Prostate gland (tissue), 2 donors: Measurements from ENCODE around the gene TOB2.

Source experiments
- POLR2AphosphoS5 ChIP-seq: sonication (generic); formaldehyde crosslinking; IDR thresholded peaks from one replicate; pipeline ENCODE4 v1.6.1; 2017; ENCODE audit warnings: antibody characterized with exemption
- TF ChIP-seq, protein P1 (sequence below), 4 experiments: fragments of 200-600 bp in 2 of 4; fragments of 450-650 bp in 2 of 4; sonication (generic) in 2 of 4; IDR thresholded peaks; 1 replicate in 3 of 4; 2 replicates in 1 of 4; pipeline ENCODE4 v1.5.1; 2016 to 2019; ENCODE audit warnings: antibody characterized with exemption in 4 of 4, mild to moderate bottlenecking in 2 of 4, moderate library complexity in 2 of 4

DNA sequence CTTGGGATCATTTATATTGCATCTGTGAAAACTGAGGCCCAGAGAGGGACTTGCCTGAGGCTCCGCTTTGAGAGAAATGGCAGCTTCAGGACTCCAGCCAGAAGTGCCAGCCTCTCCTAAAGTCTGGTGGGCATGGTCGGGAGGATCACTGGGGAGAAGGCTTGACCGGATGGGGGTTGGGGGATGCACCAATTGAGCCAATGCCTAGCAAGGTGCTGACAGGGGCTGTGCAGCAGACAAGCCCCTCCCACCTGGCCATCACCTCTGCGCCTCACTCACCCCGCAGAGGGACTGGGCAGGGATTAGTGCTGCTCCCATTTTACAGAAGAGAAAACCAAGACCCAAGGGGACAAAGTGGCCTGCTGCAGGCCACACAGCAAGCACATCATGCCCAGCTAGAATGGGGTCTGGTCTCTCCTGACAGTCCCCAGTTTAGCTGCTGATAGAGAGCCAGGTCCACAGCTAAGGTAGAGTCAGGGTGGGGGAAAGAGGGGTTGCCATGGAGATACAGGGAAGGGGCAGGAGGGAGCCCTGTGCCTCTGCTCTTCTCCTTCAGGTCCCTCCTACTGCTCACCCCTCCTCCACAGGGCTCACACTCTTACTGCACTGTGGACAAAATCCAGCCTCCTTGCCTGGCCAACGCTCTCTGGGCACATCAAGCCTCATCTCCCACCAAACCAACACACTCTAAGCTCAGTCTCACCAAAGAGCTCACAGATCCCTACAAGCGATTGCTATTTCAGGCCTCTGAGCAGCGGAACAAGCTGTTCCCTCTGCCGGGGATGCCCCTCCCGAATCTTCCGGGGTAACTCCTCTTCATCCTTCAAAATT, 35.4 kb downstream of the TOB2 start:
- TF ChIP-seq, protein P1, sequence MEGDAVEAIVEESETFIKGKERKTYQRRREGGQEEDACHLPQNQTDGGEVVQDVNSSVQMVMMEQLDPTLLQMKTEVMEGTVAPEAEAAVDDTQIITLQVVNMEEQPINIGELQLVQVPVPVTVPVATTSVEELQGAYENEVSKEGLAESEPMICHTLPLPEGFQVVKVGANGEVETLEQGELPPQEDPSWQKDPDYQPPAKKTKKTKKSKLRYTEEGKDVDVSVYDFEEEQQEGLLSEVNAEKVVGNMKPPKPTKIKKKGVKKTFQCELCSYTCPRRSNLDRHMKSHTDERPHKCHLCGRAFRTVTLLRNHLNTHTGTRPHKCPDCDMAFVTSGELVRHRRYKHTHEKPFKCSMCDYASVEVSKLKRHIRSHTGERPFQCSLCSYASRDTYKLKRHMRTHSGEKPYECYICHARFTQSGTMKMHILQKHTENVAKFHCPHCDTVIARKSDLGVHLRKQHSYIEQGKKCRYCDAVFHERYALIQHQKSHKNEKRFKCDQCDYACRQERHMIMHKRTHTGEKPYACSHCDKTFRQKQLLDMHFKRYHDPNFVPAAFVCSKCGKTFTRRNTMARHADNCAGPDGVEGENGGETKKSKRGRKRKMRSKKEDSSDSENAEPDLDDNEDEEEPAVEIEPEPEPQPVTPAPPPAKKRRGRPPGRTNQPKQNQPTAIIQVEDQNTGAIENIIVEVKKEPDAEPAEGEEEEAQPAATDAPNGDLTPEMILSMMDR (IDR thresholded peaks at IDR 0.05) = no peak
- peak; percentile 70 for TF ChIP-seq POLR2AphosphoS5
